HG03025 (cell line): ENCODE measurements around the gene DPP9.
"Not testable (repeated sequence)": the region's sequence is repeated elsewhere in the genome, so short reads cannot be mapped to it uniquely, and the experiment has no call there.

Experiments
- ATAC-seq: cut with Tn5 transposase; IDR thresholded peaks from one replicate; pipeline ENCODE4 v1.9.1; 2021; ENCODE audit warnings: mild to moderate bottlenecking, moderate library complexity; ENCODE audit not compliant: unreplicated experiment, low FRiP score

The DPP9 gene

GRCh38 chr19:4723595-4724514, at the start of gene DPP9:
DPP9 (minus strand) TSS chr19:4723842; CDS start chr19:4719906, 3,936 bp downstream.
- ATAC-seq = peak; percentile 74

- ATAC-seq = no peak
Measured at GRCh38 chr19:4773047-4773640, 49.5 kb upstream of the DPP9 start.

DNA sequence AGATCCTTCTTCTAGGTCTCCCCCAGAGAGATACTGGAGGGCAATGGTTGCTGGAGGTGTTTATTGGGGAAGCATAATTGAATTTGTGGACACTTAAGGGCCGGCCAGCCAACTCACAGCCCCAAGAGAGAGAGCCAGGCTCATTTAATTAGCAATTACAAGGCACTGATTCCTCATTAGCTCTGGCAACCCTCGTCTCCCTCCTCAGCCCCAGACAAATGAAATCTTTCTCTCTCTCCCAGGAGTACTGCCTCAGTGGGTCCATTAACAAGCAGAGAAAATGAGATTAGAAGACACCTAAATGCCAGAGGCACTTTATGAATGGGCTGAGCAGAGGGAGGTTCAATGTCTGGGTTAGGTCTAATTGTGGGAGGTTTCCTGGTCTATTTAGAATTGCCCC, 48.9 kb upstream of the DPP9 start:
- ATAC-seq = no peak

- ATAC-seq = no peak
Measured at GRCh38 chr19:4768934-4769777, 45.5 kb upstream of the DPP9 start.

DNA sequence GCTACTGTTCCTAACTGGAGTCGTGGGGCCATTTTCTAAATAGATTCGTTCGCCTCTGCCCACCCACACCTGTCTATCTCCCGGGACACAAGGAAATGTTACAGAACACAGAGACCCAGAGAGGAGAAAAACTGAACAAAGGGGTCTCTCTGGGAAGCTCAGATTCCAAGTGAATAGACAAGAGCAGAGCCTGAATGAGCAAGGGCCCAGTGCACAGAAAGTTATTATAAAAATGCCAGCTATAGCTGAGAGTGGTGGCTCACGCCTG, 40.7 kb upstream of the DPP9 start:
- ATAC-seq = no peak

GRCh38 chr19:4763021-4763420, 39.4 kb upstream of the DPP9 start:
- no peak for ATAC-seq

DNA sequence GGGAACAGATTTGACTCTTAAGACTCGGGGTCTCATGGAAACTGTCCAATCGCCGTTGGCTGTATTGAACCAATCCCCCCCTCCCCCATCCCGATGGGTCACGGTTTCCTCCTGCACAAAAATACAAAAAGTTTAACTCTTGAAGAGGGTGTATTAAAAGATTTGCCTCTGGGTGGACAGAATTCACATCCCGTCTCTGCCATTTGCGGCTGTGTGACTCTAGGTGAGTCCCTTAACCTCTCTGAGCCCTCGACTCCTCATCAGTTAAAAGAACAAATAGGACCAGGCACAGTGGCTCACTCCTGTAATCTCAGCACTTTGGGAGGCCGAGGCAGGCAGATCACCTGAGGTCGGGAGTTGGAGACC, 36.6 kb upstream of the DPP9 start:
- ATAC-seq = no peak

DNA sequence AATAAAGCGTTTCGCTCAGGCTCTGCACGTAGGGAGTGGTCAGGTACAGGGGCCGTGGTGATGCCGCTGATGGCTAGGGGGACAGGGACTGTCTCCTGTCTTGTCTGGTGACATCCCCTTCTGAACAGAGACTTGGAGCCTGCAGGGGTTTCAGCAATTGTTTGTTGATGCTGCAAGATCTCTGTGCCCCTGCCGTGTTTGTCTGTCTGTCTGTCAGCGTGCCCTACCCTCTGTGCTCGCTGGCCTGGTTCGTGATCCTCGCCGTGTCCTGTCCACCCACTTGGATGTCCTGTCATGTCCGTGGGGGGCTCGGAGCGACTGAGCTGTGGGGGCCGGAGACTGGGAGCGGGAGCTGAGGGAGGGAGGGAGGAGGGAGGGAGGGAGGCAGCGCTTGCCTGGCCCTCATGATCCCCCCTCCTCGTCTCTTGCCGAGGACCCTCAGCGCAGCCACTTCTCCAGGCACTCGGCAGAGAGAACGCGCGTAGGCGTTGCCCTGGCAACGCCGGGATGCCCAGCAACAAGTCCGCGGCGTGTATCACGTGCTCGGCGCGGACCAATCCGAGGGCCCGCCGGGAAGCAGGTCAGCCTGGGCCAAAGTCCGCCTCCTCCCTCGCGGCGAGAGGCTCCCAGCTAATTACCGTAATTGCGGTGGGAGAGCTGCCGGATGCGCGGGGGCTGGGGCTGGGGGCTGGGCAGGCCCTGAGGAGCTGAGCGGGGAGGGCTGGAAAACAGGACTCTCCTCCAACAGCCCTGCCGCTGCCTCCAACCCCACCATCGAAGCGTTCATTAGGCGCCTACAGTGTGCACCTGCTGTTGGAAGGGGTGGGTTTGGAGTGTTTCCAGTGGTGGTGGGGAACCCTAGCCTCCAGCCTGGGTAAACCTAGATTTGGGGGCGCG, 36.0 kb upstream of the DPP9 start:
- no peak for ATAC-seq

GRCh38 chr19:4758659-4759058, 35.0 kb upstream of the DPP9 start:
- no peak for ATAC-seq

DNA sequence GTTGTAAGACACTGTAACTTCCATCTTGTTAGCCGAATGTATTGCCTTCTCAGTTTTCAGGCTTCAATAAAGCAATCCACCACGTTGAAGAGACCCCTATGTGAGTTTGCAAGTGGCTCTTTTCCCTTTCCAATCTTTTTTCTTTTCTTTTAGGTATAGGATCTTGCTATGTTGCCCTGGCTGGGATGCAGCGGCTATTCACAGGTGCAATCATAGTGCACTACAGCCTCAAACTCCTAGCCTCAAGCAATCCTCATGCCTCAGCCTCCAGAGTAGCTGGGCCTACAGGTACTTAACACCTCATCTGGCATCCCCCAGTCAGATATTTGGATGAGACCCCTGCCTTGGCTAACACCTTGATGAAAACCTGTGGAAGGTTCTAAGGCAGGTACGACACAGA, 34.4 kb upstream of the DPP9 start:
- ATAC-seq = no peak

- no peak for ATAC-seq
Measured at GRCh38 chr19:4755459-4755858, 31.8 kb upstream of the DPP9 start.

DNA sequence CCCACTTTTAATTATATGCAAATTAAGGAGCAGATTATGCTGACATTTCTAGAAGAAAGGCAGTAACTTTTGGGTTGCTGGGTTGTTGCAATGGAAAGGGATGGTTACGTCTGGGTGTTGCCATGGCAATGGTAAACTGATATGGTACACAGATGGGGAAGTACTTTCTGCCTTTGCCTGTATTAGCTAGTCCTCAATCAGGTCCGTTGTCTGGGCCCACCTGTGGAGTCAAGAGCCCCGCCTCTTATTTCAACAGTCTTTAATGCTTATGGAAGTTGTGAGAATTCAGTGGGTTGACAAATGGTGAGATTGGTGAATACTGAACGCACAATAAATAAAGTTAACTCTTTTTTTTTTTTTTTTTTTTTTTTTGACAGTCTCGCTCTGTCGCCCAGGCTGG, 30.6 kb upstream of the DPP9 start:
- ATAC-seq = no peak

DNA sequence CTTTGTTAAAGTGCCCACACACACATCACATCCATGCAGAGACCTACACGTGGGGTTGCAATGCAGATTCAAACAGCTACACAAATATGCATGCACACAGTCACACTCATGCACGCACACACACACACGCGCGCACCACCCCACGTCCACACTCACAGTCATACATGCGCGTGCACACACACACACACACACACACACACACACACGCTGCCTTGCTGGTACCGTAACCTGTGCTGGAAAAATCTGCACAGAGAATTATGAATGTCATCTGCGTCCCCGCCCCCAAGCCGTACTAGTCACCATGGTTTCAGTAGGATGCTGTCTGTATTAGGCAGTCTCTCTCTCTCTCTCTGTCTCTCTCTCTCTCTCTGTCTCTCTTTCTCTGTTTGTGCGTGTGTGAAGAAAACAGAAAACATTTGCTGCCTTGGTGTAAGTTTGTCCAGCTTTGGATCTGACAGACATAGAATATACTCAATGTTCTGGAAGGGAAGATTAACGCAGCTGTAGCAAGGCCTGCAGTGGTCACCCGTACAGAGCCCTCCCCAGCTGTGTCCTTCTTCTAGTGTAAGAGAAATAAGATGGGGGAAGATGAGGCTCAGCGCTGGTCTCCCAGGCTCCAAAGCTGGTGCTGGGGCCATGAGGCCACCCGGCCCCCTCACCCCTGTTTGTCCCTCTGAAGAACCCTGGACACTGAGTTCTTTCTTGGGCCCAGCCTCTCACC, 26.4 kb upstream of the DPP9 start:
- ATAC-seq = no peak

- no peak for ATAC-seq
Measured at GRCh38 chr19:4748589-4748988, 24.9 kb upstream of the DPP9 start.

DNA sequence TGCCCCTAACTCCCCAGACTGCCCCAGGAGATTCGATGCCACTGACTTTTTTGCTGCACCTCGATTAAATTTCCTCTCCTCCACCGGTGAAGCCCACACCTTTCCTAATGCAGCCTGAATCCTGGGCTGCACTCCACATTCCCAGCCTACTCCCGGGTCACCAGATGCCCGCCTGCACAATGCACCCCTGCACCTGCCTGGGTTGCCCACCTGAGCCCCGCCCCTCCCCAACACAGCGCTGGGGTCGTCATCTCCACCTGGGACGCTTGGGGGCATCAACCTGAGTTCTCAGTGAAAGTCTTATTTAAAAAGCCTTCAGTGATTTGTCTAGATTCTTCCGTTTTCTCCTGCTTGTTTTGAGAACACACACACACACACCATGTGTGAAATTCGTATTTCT, 24.5 kb upstream of the DPP9 start:
- ATAC-seq = no peak

DNA sequence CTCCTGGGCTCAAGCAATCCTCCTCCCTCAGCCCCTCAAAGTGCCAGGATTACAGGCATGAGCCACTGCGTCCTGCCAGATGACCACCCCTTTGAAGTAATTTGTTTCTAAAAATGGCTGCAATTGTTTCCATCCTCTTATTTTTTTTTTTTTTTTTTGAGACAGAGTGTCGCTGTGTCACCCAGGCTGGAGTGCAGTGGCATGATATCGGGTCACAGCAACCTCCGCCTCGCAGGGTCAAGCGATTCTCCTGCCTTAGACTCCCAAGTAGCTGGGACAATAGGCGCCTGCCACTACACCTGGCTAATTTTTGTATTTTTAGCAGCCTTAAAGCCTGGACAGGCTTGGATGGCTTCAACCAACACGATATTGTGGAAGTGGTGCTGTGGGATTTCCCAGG, 22.3 kb upstream of the DPP9 start:
- no peak for ATAC-seq

DNA sequence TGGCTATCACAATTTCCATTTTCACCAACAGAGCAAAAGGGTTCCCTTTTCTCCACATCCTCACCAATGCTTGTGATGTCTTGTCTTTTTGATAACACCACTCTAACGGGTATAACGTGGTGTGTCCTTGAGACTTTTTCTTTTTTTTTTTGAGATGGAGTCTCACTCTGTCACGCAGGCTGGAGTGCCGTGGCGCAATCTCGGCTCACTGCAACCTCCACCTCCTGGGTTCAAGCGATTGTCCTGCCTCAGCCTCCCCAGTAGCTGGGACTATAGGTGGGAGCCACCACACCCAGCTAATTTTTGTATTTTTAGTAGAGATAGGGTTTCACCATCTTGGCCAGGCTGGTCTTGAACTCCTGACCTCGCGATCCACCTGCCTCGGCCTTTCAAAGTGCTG, 21.5 kb upstream of the DPP9 start:
- ATAC-seq = not testable (repeated sequence)

GRCh38 chr19:4744451-4745174, 21.0 kb upstream of the DPP9 start:
- no peak for ATAC-seq
